Measurements from ENCODE around the gene CLDN5. TPM values are rescaled to one million over a fixed set of nuclear protein-coding genes. Genes with fewer than 3 reads are reported as not detected.

The CLDN5 gene
- total and polyA plus RNA-seq, 2 experiments from 2014 or later = 2.0 to 3.2 TPM

DNA sequence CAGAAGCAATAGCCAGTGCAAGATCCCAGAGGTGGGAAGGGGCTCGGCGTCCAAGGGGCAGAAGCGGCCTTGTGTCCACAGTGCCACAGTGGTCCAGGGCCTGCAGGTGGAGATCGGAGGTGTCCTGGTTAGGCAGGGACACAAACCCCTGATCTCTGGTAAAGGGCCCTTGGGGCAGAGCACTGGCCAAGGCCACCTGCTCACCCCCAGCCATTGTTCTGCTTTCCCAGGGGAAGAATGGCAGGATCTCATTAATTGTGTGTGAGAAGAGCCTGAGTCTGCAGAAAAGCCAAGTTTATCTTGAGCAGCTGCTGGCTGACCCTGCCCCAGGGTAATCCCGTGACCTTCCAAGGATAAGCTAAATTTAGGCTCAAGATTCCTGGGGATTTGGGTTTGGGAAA is 3.1 kb upstream of the CLDN5 start:
- H3K36me3 Mint-ChIP-seq (ENCODE audit: low read depth) = no peaks in the 10 kb centered on the region
- Histone ChIP-seq H3K27ac (ENCODE audit: low read depth) (no peak overlapping the region), H3K4me3 (no peak overlapping the region), H3K9me2 (ENCODE audit: insufficient read depth) (no peaks in the 10 kb centered on the region), H4K20me1 (replicated peaks; ENCODE audit: insufficient read depth) (no peaks in the 10 kb centered on the region), H3K79me2 (replicated peaks; ENCODE audit: insufficient read depth) (no peaks in the 10 kb centered on the region), H3K27me3 (ENCODE audit: insufficient read depth) (peaks cover 32% of the 10 kb centered on the region), H2AFZ (no peak overlapping the region), H3K4me1 (ENCODE audit: insufficient read depth) (peaks cover 5% of the 10 kb centered on the region; the same call in 1 of the 2 replicates), H3K4me2 (no peak overlapping the region), H3K36me3 (ENCODE audit: insufficient read depth) (no peaks in the 10 kb centered on the region), H3F3A (replicated peaks; ENCODE audit: low read depth) (peaks cover 8% of the 10 kb centered on the region; the same call in 1 of the 2 replicates)
- TF ChIP-seq, protein P1, sequence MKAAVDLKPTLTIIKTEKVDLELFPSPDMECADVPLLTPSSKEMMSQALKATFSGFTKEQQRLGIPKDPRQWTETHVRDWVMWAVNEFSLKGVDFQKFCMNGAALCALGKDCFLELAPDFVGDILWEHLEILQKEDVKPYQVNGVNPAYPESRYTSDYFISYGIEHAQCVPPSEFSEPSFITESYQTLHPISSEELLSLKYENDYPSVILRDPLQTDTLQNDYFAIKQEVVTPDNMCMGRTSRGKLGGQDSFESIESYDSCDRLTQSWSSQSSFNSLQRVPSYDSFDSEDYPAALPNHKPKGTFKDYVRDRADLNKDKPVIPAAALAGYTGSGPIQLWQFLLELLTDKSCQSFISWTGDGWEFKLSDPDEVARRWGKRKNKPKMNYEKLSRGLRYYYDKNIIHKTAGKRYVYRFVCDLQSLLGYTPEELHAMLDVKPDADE (IDR thresholded peaks at IDR 0.05) = no peak
- TF ChIP-seq EZH2 (IDR thresholded peaks at IDR 0.05; ENCODE audit: low read depth, unreplicated experiment) (no peak), NANOG (IDR thresholded peaks at IDR 0.05; ENCODE audit: borderline replicate concordance) (no peak), POLR2AphosphoS5 (IDR thresholded peaks at IDR 0.05; ENCODE audit: low read depth) (no peak), ZNF114 (CRISPR knock-in tag; IDR thresholded peaks at IDR 0.05) (no peak), CREB1 (CRISPR knock-in tag; IDR thresholded peaks at IDR 0.05; ENCODE audit: low read depth) (no peak), STAT1 (IDR thresholded peaks at IDR 0.05; ENCODE audit: unreplicated experiment) (no peak), ZNF331 (CRISPR knock-in tag; IDR thresholded peaks at IDR 0.05; ENCODE audit: low read depth) (no peak), EZH2phosphoT487 (IDR thresholded peaks at IDR 0.05; ENCODE audit: unreplicated experiment) (no peak), JUNB (IDR thresholded peaks at IDR 0.05; ENCODE audit: unreplicated experiment) (no peak)
- TF ChIP-seq, protein P2, sequence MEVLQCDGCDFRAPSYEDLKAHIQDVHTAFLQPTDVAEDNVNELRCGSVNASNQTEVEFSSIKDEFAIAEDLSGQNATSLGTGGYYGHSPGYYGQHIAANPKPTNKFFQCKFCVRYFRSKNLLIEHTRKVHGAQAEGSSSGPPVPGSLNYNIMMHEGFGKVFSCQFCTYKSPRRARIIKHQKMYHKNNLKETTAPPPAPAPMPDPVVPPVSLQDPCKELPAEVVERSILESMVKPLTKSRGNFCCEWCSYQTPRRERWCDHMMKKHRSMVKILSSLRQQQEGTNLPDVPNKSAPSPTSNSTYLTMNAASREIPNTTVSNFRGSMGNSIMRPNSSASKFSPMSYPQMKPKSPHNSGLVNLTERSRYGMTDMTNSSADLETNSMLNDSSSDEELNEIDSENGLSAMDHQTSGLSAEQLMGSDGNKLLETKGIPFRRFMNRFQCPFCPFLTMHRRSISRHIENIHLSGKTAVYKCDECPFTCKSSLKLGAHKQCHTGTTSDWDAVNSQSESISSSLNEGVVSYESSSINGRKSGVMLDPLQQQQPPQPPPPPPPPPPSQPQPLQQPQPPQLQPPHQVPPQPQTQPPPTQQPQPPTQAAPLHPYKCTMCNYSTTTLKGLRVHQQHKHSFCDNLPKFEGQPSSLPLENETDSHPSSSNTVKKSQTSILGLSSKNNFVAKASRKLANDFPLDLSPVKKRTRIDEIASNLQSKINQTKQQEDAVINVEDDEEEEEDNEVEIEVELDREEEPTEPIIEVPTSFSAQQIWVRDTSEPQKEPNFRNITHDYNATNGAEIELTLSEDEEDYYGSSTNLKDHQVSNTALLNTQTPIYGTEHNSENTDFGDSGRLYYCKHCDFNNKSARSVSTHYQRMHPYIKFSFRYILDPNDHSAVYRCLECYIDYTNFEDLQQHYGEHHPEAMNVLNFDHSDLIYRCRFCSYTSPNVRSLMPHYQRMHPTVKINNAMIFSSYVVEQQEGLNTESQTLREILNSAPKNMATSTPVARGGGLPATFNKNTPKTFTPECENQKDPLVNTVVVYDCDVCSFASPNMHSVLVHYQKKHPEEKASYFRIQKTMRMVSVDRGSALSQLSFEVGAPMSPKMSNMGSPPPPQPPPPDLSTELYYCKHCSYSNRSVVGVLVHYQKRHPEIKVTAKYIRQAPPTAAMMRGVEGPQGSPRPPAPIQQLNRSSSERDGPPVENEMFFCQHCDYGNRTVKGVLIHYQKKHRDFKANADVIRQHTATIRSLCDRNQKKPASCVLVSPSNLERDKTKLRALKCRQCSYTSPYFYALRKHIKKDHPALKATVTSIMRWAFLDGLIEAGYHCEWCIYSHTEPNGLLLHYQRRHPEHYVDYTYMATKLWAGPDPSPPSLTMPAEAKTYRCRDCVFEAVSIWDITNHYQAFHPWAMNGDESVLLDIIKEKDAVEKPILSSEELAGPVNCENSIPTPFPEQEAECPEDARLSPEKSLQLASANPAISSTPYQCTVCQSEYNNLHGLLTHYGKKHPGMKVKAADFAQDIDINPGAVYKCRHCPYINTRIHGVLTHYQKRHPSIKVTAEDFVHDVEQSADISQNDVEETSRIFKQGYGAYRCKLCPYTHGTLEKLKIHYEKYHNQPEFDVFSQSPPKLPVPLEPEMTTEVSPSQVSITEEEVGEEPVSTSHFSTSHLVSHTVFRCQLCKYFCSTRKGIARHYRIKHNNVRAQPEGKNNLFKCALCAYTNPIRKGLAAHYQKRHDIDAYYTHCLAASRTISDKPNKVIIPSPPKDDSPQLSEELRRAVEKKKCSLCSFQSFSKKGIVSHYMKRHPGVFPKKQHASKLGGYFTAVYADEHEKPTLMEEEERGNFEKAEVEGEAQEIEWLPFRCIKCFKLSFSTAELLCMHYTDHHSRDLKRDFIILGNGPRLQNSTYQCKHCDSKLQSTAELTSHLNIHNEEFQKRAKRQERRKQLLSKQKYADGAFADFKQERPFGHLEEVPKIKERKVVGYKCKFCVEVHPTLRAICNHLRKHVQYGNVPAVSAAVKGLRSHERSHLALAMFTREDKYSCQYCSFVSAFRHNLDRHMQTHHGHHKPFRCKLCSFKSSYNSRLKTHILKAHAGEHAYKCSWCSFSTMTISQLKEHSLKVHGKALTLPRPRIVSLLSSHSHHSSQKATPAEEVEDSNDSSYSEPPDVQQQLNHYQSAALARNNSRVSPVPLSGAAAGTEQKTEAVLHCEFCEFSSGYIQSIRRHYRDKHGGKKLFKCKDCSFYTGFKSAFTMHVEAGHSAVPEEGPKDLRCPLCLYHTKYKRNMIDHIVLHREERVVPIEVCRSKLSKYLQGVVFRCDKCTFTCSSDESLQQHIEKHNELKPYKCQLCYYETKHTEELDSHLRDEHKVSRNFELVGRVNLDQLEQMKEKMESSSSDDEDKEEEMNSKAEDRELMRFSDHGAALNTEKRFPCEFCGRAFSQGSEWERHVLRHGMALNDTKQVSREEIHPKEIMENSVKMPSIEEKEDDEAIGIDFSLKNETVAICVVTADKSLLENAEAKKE (CRISPR knock-in tag; IDR thresholded peaks at IDR 0.05) = no peak
- TF ChIP-seq, protein P3, sequence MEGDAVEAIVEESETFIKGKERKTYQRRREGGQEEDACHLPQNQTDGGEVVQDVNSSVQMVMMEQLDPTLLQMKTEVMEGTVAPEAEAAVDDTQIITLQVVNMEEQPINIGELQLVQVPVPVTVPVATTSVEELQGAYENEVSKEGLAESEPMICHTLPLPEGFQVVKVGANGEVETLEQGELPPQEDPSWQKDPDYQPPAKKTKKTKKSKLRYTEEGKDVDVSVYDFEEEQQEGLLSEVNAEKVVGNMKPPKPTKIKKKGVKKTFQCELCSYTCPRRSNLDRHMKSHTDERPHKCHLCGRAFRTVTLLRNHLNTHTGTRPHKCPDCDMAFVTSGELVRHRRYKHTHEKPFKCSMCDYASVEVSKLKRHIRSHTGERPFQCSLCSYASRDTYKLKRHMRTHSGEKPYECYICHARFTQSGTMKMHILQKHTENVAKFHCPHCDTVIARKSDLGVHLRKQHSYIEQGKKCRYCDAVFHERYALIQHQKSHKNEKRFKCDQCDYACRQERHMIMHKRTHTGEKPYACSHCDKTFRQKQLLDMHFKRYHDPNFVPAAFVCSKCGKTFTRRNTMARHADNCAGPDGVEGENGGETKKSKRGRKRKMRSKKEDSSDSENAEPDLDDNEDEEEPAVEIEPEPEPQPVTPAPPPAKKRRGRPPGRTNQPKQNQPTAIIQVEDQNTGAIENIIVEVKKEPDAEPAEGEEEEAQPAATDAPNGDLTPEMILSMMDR (conservative IDR thresholded peaks at IDR 0.05; ENCODE audit: low read depth in 2 of 2) = no peak
- TF ChIP-seq, protein P4, sequence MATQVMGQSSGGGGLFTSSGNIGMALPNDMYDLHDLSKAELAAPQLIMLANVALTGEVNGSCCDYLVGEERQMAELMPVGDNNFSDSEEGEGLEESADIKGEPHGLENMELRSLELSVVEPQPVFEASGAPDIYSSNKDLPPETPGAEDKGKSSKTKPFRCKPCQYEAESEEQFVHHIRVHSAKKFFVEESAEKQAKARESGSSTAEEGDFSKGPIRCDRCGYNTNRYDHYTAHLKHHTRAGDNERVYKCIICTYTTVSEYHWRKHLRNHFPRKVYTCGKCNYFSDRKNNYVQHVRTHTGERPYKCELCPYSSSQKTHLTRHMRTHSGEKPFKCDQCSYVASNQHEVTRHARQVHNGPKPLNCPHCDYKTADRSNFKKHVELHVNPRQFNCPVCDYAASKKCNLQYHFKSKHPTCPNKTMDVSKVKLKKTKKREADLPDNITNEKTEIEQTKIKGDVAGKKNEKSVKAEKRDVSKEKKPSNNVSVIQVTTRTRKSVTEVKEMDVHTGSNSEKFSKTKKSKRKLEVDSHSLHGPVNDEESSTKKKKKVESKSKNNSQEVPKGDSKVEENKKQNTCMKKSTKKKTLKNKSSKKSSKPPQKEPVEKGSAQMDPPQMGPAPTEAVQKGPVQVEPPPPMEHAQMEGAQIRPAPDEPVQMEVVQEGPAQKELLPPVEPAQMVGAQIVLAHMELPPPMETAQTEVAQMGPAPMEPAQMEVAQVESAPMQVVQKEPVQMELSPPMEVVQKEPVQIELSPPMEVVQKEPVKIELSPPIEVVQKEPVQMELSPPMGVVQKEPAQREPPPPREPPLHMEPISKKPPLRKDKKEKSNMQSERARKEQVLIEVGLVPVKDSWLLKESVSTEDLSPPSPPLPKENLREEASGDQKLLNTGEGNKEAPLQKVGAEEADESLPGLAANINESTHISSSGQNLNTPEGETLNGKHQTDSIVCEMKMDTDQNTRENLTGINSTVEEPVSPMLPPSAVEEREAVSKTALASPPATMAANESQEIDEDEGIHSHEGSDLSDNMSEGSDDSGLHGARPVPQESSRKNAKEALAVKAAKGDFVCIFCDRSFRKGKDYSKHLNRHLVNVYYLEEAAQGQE (IDR thresholded peaks at IDR 0.05; ENCODE audit: unreplicated experiment) = no peak
- peaks cover 9% of the 10 kb centered on the region for H3K4me1 Mint-ChIP-seq
- H3K9me3 Mint-ChIP-seq = no peaks in the 10 kb centered on the region
- H3K4me3 Mint-ChIP-seq = no peak overlapping the region
- ATAC-seq = no peak
- H3K27me3 Mint-ChIP-seq (ENCODE audit: insufficient read depth, low read depth, poor library complexity) = peaks cover 28% of the 10 kb centered on the region
- no peak for DNase-seq (ENCODE audit: low spot score)
- H3K27ac Mint-ChIP-seq = no peak overlapping the region
